ENCODE data around the gene C6orf163.
"Not testable (repeated sequence)": the region's sequence is repeated elsewhere in the genome, so short reads cannot be mapped to it uniquely, and the experiment has no call there.

Gene C6orf163

DNA sequence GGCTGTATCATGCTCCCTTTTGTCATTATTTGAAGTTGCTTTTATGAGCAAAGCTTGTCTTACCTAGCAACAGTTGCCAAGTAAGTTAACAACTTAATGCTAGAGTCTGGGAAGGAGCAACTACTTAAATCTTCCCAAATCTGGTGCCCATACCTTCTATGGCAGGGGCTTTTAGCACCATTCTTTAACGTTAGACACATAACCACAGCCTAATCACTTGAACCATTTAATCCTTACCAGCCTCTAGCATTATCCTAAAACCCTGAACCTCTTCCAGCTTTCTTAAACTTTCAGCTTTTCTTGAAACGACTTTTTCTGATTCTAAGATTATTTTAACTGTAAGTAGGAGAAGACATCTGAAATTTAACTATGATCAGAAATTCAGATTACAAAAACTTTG is at the start of gene C6orf163:
TSS of gene C6orf163 (plus strand) at position 83 of the 400 bp plus-strand sequence. CDS start at position 370, 287 bp downstream.
- no peak for DNase-seq

DNA sequence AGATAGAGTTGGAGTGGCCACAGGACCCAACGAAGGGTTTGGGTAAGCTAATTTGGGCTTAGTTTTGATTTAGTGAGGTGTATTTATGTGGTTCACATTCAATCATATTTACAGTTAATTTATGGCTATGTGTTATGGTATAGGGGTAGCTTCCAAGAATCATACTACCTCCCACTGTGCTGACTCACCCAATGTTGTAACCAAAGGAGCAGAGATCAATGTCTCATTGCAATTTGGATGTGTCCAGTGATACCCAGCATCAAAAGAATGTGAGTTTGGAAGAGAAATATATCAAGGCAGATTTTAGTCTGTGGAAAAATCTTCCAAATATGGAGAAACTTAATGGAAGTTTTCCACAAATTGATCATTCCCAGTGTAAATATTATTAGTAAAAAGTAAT is 47.5 kb upstream of the C6orf163 start:
- no peak for DNase-seq

DNA sequence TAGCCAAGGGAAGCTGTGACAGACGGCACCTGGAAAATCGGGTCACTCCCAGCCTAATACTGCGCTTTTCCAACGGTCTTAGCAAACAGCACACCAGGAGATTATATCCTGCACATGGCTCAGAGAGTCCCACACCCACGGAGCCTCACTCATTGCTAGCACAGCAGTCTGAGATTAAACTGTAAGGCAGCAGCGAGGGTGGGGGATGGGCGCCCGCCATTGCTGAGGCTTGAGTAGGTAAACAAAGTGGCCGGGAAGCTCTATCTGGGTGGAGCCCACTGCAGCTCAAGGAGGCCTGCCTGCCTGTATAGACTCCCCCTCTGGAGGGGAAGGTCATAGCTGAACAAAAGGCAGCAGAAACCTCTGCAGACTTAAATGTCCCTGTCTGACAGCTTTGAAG is 43.3 kb upstream of the C6orf163 start:
- not testable (repeated sequence) for DNase-seq

DNA sequence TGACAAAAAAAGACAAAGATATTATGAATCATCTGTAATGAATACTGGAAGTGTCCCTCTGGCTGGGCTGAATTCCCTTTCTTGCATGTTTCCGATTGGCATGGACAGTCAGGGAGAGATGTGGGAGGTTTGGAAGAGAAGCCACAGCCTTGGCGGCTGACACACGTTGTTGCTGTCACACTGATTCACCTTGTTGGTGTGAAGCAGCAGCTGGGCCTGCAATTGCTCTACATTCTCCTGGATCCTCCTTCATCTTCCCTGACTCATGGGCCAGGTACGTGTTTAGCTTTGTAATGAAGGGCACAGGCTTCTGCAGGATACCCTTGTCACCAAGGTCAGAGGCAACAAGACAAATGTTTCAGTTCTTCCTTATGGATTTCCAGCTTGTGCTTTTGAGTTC is 35.6 kb upstream of the C6orf163 start:
- DNase-seq = no peak

DNA sequence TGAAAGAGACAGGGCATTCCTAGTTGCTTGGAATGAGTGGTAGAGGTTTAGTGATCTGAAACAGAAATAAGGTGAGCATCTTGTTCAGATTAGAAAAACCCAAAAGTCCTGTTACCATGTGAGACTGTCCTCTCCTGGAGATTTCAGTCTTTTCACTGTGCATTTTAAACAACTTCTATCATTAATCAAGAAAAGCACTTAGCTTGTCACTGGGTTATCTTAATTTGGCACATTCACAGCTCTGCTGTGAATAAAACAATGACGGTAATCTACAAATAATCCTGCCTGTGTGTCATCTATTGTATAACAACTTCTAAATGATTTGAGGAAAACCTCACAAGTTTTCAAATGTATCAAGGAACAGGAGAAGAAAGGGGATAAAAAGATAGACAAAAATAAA is 31.8 kb upstream of the C6orf163 start:
- DNase-seq = no peak

DNA sequence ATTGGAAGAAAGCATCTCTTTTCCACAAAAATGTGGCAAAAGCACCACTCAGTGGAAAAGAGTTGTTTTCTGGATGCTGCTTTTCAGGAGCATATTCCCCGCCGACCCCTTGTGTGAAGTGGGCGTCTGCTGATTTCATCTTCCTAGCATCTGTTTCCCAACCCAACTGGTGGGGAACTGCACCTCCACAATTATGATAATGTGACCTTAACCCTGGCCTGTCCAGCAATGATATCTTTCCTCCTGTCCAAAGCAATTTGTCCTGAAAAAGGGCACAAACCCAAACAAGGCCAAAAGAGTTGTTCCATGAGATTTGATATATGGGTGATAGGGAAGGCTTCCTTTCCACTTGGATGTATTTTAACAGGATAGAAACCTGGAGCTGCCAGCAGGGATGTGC is 29.5 kb upstream of the C6orf163 start:
- no peak for DNase-seq

DNA sequence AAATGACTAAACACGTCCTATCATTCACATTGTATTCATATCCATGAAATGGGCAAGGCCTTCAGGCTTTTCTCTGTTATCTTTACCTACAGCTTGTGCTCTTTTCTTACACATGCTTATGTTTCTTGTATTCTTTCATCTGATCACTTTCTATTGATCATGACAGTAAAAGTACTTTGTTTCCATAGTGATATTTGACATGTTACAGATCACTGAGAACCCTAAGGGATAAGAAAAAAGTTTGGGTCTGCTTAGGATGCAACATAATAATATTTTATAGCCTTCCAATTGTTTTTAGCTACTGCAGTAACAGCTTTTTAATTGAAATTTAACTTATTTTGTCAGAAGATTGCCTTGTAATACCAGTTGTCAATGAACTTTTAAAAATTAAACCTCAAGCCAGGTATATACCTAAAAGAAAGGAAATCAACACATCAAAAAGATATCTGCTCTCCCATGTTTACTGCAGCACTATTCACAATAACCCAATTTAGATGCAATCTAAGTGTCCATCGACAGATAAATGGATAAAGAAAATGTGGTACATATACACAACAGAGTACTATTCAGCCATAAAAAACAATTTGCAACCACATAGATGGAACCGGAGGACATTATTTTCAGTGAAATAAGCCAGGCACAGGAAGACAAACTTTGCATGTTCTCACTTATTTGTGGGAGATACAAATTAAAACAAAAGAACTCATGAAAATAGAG is 25.2 kb upstream of the C6orf163 start:
- DNase-seq = no peak

DNA sequence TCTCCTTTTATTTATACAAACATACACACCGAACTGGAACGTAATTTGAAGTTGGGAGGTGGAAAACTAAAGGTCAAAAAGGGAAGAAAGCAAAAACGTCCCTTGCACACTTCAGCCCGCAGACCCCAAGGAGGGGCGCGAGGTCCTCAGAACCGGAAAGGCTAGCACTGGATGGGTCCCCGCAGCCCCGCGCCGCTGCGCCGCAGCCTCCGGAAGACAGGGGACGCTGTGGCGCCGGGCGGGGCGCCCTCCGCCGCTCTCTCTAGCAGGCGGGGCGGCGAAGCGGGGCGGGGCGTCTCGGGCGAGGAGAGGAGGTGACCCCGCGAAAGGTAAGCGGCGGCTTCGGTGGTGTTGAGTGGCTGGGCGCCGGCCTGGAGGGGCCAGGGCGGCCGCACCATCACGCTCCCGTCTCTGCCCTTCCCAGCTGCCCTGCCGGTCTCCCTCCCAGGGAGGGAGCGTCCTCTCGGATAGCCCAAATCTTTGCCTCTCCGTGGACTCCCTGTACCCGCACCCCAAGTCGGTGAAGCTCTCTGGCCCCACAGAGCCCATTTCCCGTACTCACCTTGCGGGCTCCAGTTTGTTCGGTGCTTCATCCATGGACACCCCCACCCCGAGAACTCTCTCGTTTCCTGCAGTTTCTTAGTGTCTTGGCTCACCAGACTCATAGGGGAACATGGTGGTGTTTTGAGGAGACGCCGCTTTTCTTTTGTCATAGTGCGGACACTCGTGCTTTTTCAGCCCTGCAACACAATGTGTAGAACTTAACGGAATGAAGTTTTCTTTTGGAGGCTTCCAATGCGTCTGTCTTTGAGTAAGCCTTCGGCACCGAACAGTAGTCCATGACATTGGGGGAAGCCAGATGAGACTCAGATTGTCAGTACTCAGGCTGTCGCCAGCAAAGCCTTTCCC is 22.1 kb upstream of the C6orf163 start, which contains the start of gene SMIM8:
TSS of gene SMIM8 (plus strand) at position 285 of the 909 bp plus-strand sequence. CDS start 14,444 bp downstream, outside the sequence.
- DNase-seq = peak; percentile 58 to 82

DNA sequence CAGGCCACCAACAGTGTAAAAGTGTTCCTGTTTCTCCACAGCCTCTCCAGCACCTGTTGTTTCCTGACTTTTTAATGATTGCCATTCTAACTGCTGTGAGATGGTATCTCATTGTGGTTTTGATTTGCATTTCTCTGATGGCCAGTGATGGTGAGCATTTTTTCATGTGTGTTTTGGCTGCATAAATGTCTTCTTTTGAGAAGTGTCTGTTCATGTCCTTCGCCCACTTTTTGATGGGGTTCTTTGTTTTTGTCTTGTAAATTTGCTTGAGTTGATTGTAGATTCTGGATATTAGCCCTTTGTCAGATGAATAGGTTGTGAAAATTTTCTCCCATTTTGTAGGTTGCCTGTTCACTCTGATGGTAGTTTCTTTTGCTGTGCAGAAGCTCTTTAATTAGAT is 20.7 kb upstream of the C6orf163 start:
- DNase-seq = not testable (repeated sequence)

DNA sequence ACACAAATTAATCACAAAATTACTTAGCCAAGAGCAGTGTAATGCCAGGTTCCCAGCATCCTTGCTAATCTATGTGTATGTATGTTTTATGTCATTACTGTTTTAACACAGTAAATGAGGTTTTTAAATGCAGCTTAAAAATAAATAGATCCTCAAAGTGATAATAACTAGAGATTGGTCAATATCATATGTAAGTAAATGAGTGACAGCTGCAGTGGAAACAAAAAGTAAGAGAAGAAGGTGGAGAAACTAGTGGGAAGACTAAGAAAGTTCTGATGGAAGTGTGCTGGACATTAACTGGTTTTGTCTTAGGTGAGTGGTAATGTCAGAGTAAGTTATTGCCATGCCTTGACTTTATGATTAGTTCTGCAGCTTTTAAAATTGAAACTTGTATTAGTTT is 13.7 kb upstream of the C6orf163 start:
- DNase-seq = no peak

DNA sequence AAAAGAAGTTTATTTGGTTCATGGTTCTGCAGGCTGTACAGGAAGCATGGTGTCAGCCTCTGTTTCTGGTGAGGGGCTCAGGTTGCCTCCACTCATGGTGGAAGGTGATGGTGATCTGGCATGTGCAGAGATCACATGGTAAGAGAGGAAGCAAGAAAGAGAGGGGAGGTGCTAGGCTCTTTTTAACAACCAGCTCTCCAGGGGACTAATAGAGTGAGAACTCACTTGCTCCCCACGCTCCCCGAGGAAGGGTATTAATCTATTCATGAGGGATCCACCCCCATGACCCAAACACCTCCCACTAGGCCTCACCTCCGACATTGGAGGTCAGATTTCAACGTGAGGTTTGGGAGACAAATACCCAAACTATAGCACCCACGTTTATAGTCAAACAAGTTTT is 11.6 kb upstream of the C6orf163 start:
- no peak for DNase-seq

DNA sequence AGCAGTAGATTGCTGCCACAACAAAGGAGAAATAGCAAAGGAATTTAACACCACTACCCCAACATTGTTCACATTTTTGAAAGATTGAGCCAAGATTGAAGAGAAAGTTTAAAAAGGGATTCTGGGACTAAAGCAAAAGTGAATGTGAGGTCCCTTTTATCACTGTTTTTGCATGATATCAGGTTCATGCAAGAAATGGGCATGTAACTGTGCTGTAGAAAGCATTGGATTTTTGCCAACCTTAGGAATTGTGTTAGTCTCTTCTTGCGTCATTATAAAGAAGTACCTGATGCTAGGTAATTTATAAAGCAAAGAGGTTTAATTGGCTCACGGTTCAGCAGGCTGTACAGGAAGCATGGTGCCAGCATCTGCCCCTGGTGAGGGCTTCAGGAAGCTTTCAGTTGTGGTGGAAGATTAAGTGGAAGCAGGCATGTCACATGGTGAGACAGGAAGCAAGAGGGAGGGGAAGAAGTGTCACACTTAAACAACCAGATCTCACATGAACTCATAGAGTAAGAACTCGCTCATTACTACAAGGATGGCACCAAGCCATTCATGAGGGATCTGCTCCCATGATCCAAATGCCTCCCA is 10.9 kb upstream of the C6orf163 start:
- no peak for DNase-seq

DNA sequence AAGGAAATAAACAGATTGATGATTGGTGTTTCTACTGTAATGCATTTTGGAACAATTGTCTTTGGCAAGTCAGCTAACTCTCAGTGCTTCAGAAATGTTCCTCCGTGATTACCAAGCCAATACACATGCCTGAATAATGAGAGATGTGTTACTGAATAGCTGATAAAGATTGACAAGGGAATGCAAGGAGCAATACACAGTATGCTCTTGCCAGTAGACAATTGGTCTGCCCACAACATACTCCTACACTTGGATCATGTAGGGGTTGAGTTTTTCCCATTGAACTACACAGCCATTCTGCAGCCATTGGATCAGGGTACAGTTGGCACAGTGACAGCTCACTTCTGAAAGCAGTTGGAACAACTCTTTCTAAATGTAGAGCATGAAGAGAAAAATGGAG is 9.9 kb upstream of the C6orf163 start:
- no peak for DNase-seq

DNA sequence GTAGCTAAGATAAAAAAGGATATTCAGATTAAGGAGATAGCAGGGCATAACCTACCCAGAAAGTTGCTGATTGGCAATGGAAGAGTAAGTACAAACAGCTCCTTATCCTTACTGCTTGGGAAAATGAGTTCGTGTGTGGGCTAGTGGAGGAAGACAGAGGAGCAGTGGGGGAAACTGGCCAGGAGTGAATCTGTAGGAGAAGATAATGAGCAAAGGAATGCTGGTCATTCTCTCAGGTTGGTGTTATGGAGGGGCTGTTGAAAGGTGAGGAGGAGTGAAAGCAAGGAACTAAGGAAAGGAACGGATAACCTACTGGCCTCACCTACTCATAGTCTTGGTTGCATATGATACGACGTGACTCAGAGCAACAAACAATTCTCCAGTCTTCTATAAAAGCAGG is 8.2 kb upstream of the C6orf163 start:
- no peak for DNase-seq

DNA sequence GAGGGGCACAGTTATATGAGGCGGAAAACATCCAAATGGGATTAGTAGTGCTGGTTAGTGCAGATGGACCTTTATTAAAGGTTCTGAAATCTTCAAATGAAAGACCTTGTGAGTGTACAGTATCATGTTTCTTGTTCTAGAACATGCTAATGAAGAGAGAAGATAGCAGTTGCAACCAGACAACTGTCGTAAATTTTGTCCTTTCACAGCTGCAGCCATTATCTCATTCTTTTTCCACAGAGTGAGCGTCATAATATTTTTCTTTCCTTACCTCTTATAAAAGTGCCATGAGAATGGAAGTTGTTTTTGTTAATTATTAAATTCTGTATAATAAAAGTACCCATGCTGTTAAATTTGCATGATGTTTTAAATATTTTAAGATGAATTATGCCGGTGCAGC is 4.4 kb upstream of the C6orf163 start:
- DNase-seq = no peak

DNA sequence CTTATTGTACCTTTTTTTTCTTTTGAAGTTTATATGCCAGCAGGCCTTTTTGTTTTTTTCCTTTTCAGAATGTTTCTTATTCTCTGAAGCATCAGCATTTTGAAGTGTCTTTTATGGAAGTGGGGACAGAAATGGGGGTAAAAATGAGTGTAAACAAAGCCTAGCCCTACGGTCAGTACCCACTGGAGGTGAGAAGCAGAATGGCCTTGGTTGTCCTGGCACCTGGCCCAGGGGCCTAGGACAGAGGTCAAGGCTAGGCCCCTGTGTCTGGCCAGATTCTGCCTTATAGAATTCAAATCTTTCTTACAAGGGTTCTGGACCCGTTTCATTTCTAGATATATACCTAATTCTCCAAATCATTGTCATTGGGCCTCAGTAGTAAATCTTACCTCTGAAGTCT is 3.5 kb upstream of the C6orf163 start:
- no peak for DNase-seq

DNA sequence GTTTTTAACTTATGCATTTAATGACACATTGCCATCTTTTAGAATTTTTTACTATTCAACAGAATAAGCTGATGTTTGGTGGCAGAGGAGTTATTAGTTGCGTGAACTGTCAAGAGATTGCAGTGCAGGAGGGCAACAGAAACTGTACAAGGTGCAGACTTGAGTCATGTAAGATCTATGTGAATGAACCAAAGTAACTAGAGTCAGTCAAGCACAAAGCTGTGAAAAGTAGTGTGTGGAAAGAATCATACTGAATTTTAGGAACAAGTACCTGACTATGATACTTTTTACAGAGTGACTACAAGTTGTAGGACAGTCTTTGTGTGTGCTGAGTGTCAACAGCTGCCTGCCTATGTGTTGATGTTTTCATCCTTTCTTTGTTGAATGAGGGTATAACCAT is 2.7 kb upstream of the C6orf163 start:
- DNase-seq = no peak

DNA sequence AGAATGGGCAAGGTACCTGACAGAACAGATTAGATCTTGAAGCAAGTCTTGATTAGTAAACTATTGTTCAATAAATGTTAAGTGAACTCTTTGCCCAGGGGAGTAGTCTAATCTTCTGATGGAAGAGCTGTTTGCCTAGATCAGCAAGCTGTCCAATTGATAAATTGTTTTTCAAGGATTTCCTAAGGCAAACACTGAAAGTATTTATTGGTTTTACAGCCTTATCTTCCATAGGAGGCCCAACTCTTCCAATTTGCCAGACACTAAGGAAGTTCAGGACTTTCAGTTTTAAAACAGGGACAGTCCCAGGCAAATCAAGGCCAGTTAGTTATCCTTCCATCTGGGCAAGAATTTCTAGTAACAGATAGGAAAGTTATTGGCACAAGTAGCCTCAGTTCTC is 1.8 kb upstream of the C6orf163 start:
- no peak for DNase-seq

DNA sequence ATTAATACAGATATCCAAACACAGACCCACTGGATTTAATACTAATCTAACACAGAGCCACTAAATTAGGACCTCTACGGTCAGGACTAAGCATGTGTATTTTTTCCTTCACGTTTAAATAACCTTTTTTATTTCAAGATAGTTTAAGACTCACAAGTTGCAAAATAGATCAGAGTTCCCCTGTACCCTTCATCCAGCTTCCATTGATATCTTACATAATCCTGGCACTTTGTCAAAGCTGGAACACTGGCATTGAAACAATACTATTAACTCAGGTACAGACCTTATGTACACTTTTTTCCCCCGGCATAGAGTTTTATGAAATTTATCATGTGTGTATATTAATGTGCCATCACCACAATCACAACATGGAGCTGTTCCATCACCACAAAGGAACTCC is 2.1 kb downstream of the C6orf163 start:
- DNase-seq = no peak

DNA sequence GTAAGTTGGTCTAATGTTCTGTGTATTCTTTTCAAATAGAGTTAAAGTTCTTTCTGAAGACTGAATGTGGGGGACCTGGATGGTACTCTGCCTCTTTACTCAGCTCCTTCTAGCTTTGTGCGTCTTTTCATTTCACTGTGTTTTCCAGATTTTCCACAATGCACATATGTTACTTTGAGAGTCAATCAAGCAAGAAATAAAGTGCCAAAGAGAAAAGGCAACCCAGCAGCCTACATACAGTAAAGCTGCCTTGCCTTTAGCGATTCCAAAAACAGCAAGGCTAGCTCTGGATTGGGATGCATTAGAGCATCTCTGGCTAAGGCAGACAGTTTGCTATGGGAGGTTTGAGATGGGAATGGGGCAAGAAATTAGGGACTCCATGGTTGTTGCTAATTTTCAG is 5.3 kb downstream of the C6orf163 start:
- DNase-seq = no peak

DNA sequence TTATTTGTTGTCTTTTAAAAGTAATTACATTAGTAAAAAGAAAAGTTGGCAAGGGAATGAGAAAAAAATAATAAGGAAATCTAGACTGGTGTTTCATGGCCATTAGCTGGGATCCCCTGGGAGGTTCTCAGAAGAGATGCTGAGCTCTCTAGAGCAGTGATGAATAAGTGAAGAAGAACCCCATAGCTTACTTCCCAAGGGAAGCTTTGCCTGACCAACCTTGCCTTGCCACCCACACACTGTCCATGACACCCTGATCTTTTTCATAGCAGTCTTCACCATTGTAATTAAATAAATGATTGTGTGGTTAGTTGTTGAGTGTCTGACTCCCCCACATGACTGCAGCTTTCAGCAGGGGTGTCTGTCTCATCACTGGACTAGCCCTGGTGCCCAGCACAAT is 5.9 kb downstream of the C6orf163 start:
- no peak for DNase-seq

DNA sequence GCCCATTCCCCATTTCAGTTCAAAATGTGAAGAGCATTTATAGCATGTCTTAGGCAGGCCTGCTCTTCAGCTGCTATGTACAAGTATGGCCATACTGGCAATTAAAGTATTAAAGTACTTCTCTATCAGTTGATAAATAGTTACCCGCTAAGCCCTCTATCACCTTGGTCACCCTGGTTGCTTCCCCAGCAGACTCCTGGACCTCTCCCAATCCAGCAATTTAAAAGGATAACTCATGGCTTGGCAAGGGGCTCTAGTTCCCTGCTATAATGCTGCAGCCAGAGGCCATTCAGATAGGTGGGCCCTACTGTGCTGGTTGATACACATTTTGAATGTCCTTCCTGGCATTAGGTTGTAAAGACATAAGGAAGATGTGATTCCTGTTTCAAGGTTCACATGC is 7.0 kb downstream of the C6orf163 start:
- no peak for DNase-seq

DNA sequence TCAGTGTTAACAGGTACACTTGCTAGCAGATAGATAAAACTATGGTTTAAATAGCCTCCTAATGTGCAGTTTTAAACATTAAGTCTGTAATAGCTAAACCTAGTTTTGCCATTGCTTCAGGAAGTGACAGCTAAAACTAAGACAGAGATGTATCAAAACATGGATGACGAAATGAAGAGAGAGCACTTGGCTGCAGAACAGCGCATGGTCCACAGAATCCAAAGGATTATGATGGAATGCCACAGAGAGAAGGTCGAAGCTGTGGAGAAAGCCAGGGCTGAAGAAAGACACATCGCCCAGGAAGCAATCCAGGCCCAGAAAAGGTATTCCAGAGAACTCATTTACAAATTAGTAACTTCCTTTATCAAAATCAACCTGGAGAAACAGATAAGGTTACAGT is 11.6 kb downstream of the C6orf163 start:
- DNase-seq = no peak

All from inflammatory macrophage treated with lipopolysaccharide for 1 hour (primary cell).